ENCODE measurements around the gene CORO1C. TPM values are rescaled to one million over a fixed set of nuclear protein-coding genes. Genes with fewer than 3 reads are reported as not detected.

The CORO1C gene
- 150 and 214 TPM in 2 replicates for polyA plus RNA-seq (2012; rRNA removed)
- polyA plus RNA-seq (2012; cell fraction: cytosol; rRNA removed) = 187 and 195 TPM in 2 replicates
- 155 and 182 TPM in 2 replicates for polyA plus RNA-seq (2012; cell fraction: nucleus; rRNA removed)

DNA sequence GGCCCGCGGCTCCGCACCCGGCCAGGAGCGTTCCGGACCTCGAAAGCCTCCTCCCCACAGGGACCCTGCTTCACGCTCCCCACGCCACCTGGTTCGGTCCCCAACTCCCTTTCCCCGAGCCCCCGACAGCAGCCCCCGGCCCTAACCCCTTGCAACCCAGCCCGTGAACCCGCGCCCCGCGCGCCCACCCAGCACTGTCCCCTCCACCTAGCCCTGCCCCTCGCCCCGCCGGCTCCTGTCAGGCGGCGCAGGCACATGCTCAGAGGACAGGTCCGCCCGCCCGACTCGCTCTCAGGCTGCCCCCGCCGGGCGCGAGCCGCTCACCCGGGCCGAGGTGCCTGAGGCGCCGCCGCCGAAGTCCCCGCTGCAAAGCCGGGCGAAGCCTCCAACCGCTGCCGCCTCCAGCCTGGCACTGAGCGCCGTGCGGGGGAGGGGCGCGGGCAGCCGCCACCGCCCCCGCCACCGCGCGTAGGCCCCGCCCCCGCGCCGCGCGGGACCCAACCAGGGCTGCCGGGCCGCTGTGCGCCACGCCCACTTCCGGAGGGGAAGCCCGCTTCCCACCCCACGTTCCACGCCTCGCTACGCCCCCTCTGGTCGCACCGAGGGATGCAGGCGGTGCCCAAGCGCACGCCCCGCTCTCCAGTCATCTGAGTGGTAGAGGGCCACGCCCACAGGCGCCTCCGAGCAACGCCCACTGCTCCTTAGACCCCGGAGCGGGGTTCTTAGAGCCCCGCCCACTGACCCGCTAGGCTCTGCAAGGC, at the start of gene CORO1C:
TSS of gene CORO1C (minus strand) at position 414 of the 761 bp plus-strand sequence. CDS start 30,200 bp downstream, outside the sequence.
- ChIA-PET POLR2A (interaction anchor here (1.1 to 1.4 kb wide), 3 partner anchors 40 to 67 kb away, joined by 3 to 6 read pairs (median 3); no protein-coding TSS in a partner anchor), CTCF (interaction anchor here (0.8 to 1.9 kb wide), 10 partner anchors 8 to 96 kb away, joined by 3 to 18 read pairs (median 3); no protein-coding TSS in a partner anchor)
- peaks cover 2 to 15% of the 10 kb centered on the region in 2 experiments for H3K36me3 ChIP-seq (replicated peaks in 1 of 2; ENCODE audit: control insufficient read depth in 1 of 2, insufficient read depth in 2 of 2, low read length in 1 of 2)
- H3K27me3 ChIP-seq (ENCODE audit: insufficient read depth) = no peaks in the 10 kb centered on the region
- peaks cover 13 to 23% of the 10 kb centered on the region in 2 experiments; a peak in 3 of 4 replicates for H3K4me1 ChIP-seq (ENCODE audit: control insufficient read depth in 1 of 2, insufficient read depth in 2 of 2, low read depth in 1 of 2, low read length in 1 of 2)
- WGBS (ENCODE audit: low lambda C conversion rate) = 4% methylated on average over 9 of the region's 85 CpGs
- peaks cover 37% of the 10 kb centered on the region for H4K20me1 ChIP-seq (ENCODE audit: insufficient read depth)
- H3K79me2 ChIP-seq (ENCODE audit: insufficient read depth) = peaks cover 50% of the 10 kb centered on the region
- peak; percentile 97 for DNase-seq
- H2AFZ ChIP-seq (ENCODE audit: low read depth) = peak within 1 kb of the TSS; percentile 89
- no peaks in the 10 kb centered on the region for H3K9me3 ChIP-seq
- peaks cover 28% of the 10 kb centered on the region for H3F3A ChIP-seq (replicated peaks; ENCODE audit: insufficient read depth)
- no peaks in the 10 kb centered on the region for H3K9me2 ChIP-seq
- peak within 1 kb of the TSS; percentile 80 to 90 for H3K4me3 ChIP-seq (ENCODE audit: low read depth in 2 of 2, low read length in 1 of 2)
- peak within 1 kb of the TSS; percentile 87 for H3K9ac ChIP-seq
- peak within 1 kb of the TSS; percentile 92 to 96 for H3K27ac ChIP-seq (ENCODE audit: low read depth in 2 of 2, low read length in 1 of 2)
- H3K4me2 ChIP-seq = peak within 1 kb of the TSS; percentile 79
- TF ChIP-seq GABPA (IDR thresholded peaks at IDR 0.05; ENCODE audit: low read depth) (0 out of 2 replicates have a peak, but pooled peaks have one; percentile 25), RFX5 (IDR thresholded peaks at IDR 0.05; ENCODE audit: low read length) (0 out of 2 replicates have a peak, but pooled peaks have one; percentile 23), TAF1 (IDR thresholded peaks at IDR 0.05; ENCODE audit: borderline replicate concordance, low read depth, low read length) (peak; percentile 97), FOXM1 (IDR thresholded peaks at IDR 0.05; ENCODE audit: low read depth) (no peak), GATA2 (CRISPR knock-in tag; IDR thresholded peaks at IDR 0.05) (no peak), TEAD4 (IDR thresholded peaks at IDR 0.05; ENCODE audit: borderline replicate concordance, insufficient read depth) (no peak), YY1 (IDR thresholded peaks at IDR 0.05; ENCODE audit: low read depth) (no peak), TCF12 (IDR thresholded peaks at IDR 0.05) (no peak), POLR2AphosphoS5 (IDR thresholded peaks at IDR 0.05; ENCODE audit: low read depth, low read length) (peak; percentile 73), FOSL2 (IDR thresholded peaks at IDR 0.05; ENCODE audit: borderline replicate concordance, low read depth) (no peak), NFIC (IDR thresholded peaks at IDR 0.05; ENCODE audit: borderline replicate concordance) (peak; percentile 31; the same call in 1 of the 2 replicates), RXRA (IDR thresholded peaks at IDR 0.05; ENCODE audit: borderline replicate concordance, low read depth) (no peak), SMC3 (IDR thresholded peaks at IDR 0.05; ENCODE audit: low read depth, low read length) (peak; percentile 43), SIN3A (IDR thresholded peaks at IDR 0.05; ENCODE audit: borderline replicate concordance, low read depth, low read length) (peak; percentile 34; the same call in 1 of the 2 replicates), EZH2phosphoT487 (IDR thresholded peaks at IDR 0.05; ENCODE audit: borderline replicate concordance, low read depth) (no peak), ELF1 (IDR thresholded peaks at IDR 0.05) (peak; percentile 59), JUND (IDR thresholded peaks at IDR 0.05) (no peak), CHD2 (IDR thresholded peaks at IDR 0.05; ENCODE audit: low read length, partially characterized antibody) (peak; percentile 37)
- TF ChIP-seq, protein P1, sequence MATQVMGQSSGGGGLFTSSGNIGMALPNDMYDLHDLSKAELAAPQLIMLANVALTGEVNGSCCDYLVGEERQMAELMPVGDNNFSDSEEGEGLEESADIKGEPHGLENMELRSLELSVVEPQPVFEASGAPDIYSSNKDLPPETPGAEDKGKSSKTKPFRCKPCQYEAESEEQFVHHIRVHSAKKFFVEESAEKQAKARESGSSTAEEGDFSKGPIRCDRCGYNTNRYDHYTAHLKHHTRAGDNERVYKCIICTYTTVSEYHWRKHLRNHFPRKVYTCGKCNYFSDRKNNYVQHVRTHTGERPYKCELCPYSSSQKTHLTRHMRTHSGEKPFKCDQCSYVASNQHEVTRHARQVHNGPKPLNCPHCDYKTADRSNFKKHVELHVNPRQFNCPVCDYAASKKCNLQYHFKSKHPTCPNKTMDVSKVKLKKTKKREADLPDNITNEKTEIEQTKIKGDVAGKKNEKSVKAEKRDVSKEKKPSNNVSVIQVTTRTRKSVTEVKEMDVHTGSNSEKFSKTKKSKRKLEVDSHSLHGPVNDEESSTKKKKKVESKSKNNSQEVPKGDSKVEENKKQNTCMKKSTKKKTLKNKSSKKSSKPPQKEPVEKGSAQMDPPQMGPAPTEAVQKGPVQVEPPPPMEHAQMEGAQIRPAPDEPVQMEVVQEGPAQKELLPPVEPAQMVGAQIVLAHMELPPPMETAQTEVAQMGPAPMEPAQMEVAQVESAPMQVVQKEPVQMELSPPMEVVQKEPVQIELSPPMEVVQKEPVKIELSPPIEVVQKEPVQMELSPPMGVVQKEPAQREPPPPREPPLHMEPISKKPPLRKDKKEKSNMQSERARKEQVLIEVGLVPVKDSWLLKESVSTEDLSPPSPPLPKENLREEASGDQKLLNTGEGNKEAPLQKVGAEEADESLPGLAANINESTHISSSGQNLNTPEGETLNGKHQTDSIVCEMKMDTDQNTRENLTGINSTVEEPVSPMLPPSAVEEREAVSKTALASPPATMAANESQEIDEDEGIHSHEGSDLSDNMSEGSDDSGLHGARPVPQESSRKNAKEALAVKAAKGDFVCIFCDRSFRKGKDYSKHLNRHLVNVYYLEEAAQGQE (IDR thresholded peaks at IDR 0.05; ENCODE audit: low read depth, low read length) = peak; percentile 77
- TF ChIP-seq, protein P2, sequence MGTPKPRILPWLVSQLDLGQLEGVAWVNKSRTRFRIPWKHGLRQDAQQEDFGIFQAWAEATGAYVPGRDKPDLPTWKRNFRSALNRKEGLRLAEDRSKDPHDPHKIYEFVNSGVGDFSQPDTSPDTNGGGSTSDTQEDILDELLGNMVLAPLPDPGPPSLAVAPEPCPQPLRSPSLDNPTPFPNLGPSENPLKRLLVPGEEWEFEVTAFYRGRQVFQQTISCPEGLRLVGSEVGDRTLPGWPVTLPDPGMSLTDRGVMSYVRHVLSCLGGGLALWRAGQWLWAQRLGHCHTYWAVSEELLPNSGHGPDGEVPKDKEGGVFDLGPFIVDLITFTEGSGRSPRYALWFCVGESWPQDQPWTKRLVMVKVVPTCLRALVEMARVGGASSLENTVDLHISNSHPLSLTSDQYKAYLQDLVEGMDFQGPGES (IDR thresholded peaks at IDR 0.05; ENCODE audit: low read depth, low read length) = no peak
- TF ChIP-seq, protein P3, sequence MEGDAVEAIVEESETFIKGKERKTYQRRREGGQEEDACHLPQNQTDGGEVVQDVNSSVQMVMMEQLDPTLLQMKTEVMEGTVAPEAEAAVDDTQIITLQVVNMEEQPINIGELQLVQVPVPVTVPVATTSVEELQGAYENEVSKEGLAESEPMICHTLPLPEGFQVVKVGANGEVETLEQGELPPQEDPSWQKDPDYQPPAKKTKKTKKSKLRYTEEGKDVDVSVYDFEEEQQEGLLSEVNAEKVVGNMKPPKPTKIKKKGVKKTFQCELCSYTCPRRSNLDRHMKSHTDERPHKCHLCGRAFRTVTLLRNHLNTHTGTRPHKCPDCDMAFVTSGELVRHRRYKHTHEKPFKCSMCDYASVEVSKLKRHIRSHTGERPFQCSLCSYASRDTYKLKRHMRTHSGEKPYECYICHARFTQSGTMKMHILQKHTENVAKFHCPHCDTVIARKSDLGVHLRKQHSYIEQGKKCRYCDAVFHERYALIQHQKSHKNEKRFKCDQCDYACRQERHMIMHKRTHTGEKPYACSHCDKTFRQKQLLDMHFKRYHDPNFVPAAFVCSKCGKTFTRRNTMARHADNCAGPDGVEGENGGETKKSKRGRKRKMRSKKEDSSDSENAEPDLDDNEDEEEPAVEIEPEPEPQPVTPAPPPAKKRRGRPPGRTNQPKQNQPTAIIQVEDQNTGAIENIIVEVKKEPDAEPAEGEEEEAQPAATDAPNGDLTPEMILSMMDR (IDR thresholded peaks at IDR 0.05) = peak; percentile 73
- TF ChIP-seq, protein P4, sequence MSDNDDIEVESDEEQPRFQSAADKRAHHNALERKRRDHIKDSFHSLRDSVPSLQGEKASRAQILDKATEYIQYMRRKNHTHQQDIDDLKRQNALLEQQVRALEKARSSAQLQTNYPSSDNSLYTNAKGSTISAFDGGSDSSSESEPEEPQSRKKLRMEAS (IDR thresholded peaks at IDR 0.05; ENCODE audit: low read depth) = peak; percentile 87
- TF ChIP-seq, protein P5, sequence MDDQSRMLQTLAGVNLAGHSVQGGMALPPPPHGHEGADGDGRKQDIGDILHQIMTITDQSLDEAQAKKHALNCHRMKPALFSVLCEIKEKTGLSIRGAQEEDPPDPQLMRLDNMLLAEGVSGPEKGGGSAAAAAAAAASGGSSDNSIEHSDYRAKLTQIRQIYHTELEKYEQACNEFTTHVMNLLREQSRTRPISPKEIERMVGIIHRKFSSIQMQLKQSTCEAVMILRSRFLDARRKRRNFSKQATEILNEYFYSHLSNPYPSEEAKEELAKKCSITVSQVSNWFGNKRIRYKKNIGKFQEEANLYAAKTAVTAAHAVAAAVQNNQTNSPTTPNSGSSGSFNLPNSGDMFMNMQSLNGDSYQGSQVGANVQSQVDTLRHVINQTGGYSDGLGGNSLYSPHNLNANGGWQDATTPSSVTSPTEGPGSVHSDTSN (IDR thresholded peaks at IDR 0.05) = no peak
- TF ChIP-seq, protein P6, sequence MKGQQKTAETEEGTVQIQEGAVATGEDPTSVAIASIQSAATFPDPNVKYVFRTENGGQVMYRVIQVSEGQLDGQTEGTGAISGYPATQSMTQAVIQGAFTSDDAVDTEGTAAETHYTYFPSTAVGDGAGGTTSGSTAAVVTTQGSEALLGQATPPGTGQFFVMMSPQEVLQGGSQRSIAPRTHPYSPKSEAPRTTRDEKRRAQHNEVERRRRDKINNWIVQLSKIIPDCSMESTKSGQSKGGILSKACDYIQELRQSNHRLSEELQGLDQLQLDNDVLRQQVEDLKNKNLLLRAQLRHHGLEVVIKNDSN (IDR thresholded peaks at IDR 0.05; ENCODE audit: borderline replicate concordance, low read depth) = no peak
